ENCODE results near the gene MST1R.

GRCh38 chr3:49908373-49909199, 4.9 kb upstream of the MST1R start:
- no peak for TF ChIP-seq EZH2 (IDR thresholded peaks at IDR 0.05; ENCODE audit: insufficient read depth, poor library complexity, severe bottlenecking)
- TF ChIP-seq EZH2phosphoT487 (IDR thresholded peaks at IDR 0.05; ENCODE audit: insufficient read depth, low read depth), result no peak
